Breast epithelium (tissue), 3 donors: ENCODE results near the gene SLC16A8.

Experiments used
- CTCF ChIP-seq, 3 donors: fragments of 450-650 bp; IDR thresholded peaks; one replicate each; pipeline ENCODE4 v1.5.1; 2016 to 2017; ENCODE audit warnings: antibody characterized with exemption in 3 of 3, mild to moderate bottlenecking in 3 of 3, moderate library complexity in 3 of 3
- POLR2A ChIP-seq: fragments of 450-650 bp; IDR thresholded peaks from one replicate; pipeline ENCODE4 v1.6.1; 2016; ENCODE audit warnings: antibody characterized with exemption, mild to moderate bottlenecking, moderate library complexity
- POLR2AphosphoS5 ChIP-seq, 3 donors: sonication (generic); formaldehyde crosslinking; IDR thresholded peaks; one replicate each; pipeline ENCODE4 v1.6.1; 2017; ENCODE audit warnings: antibody characterized with exemption in 3 of 3

DNA sequence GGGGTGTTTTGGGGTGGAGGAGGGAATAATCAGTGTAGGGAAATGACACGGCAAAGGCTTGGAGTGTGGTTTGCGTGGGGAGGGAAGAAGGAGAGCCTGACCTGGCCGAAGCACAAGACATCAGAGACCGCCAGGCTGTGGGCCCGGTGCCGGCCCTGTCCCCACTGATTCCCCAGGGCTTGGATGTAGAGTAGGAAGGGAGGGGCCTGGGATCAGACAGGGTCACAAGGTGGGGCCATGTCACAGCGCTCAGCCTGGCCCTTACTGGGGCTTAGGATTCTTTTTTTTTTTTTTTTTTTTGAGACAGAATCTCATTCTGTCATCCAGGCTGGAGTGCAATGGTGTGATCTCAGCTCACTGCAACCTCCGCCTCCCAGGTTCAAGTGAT is 17.0 kb downstream of the SLC16A8 start:
- TF ChIP-seq CTCF (IDR thresholded peaks at IDR 0.05) (no peak), POLR2A (no peak), POLR2AphosphoS5 (IDR thresholded peaks at IDR 0.05) (no peak)
